H9 (cell line): ENCODE results near the gene DCST2. TPM values are rescaled to one million over a fixed set of nuclear protein-coding genes. Genes with fewer than 3 reads are reported as not detected.

Experiments
- DNase-seq: peaks from one replicate; pipeline ENCODE4 v3.0.0-alpha.2; 2017
- H2AFZ ChIP-seq: one replicate; pipeline ENCODE4 v1.6.1; 2013; ENCODE audit warnings: mild to moderate bottlenecking, low read length, control low read depth, moderate library complexity
- H2AK5ac ChIP-seq: 2 replicates; pipeline ENCODE4 v1.6.1; 2013; ENCODE audit warnings: low read length, control low read depth, mixed read lengths; ENCODE audit not compliant: insufficient read length
- H2BK120ac ChIP-seq: one replicate; pipeline ENCODE4 v1.6.1; 2013; ENCODE audit warnings: low read depth, mild to moderate bottlenecking, low read length, control low read depth, inconsistent platforms; ENCODE audit not compliant: poor library complexity, severe bottlenecking
- H2BK12ac ChIP-seq: 2 replicates; pipeline ENCODE4 v1.6.1; 2013; ENCODE audit warnings: low read length, control low read depth, mixed read lengths, low read depth; ENCODE audit not compliant: insufficient read length
- H2BK15ac ChIP-seq: 2 replicates; pipeline ENCODE4 v1.6.1; 2013; ENCODE audit warnings: low read depth, low read length, control low read depth
- H2BK20ac ChIP-seq: one replicate; pipeline ENCODE4 v1.6.1; 2013; ENCODE audit warnings: low read depth, mild to moderate bottlenecking, low read length, control low read depth, inconsistent platforms; ENCODE audit not compliant: poor library complexity, severe bottlenecking
- H2BK5ac ChIP-seq: 2 replicates; pipeline ENCODE4 v1.6.1; 2013; ENCODE audit warnings: low read length, control low read depth, mixed read lengths; ENCODE audit not compliant: insufficient read length
- H3K14ac ChIP-seq: 2 replicates; pipeline ENCODE4 v1.6.1; 2013; ENCODE audit warnings: low read length, control low read depth; ENCODE audit not compliant: insufficient read depth
- H3K18ac ChIP-seq: 2 replicates; pipeline ENCODE4 v1.6.1; 2013; ENCODE audit warnings: low read depth, mild to moderate bottlenecking, mixed read lengths, low read length, control low read depth; ENCODE audit not compliant: insufficient read length
- H3K23ac ChIP-seq: 2 replicates; pipeline ENCODE4 v1.6.1; 2013; ENCODE audit warnings: low read length, control low read depth, mixed read lengths, low read depth; ENCODE audit not compliant: insufficient read length
- H3K23me2 ChIP-seq: 2 replicates; pipeline ENCODE4 v1.6.1; 2013; ENCODE audit warnings: low read depth, mild to moderate bottlenecking, mixed read lengths, low read length, control low read depth; ENCODE audit not compliant: insufficient read length, poor library complexity, severe bottlenecking
- H3K27ac ChIP-seq: 2 replicates; pipeline ENCODE4 v1.5.1; 2013; ENCODE audit warnings: low read length, control low read depth, mixed read lengths, low read depth; ENCODE audit not compliant: insufficient read length
- H3K27me3 ChIP-seq: 2 replicates; pipeline ENCODE4 v1.6.1; 2013; ENCODE audit warnings: low read length, control low read depth, inconsistent platforms; ENCODE audit not compliant: insufficient read depth
- H3K4ac ChIP-seq: 2 replicates; pipeline ENCODE4 v1.6.1; 2013; ENCODE audit warnings: low read depth, mild to moderate bottlenecking, control low read depth, inconsistent platforms, low read length, moderate library complexity
- H3K4me1 ChIP-seq: 2 replicates; pipeline ENCODE4 v1.6.1; 2013; ENCODE audit warnings: low read length, control low read depth, inconsistent platforms; ENCODE audit not compliant: insufficient read depth
- H3K4me2 ChIP-seq: 2 replicates; pipeline ENCODE4 v1.6.1; 2013; ENCODE audit warnings: low read length, control low read depth, mixed read lengths; ENCODE audit not compliant: insufficient read length, insufficient read depth
- H3K56ac ChIP-seq: 2 replicates; pipeline ENCODE4 v1.6.1; 2013; ENCODE audit warnings: low read depth, mild to moderate bottlenecking, mixed read lengths, low read length, control low read depth; ENCODE audit not compliant: insufficient read length
- H3K79me1 ChIP-seq: 2 replicates; pipeline ENCODE4 v1.6.1; 2013; ENCODE audit warnings: low read depth, mild to moderate bottlenecking, moderate library complexity, low read length, control low read depth, inconsistent platforms; ENCODE audit not compliant: insufficient read depth, poor library complexity, severe bottlenecking
- H3K79me2 ChIP-seq: 2 replicates; pipeline ENCODE4 v1.6.1; 2013; ENCODE audit warnings: low read length, control low read depth, inconsistent platforms; ENCODE audit not compliant: insufficient read depth
- H3K9ac ChIP-seq: 2 replicates; pipeline ENCODE4 v1.6.1; 2013; ENCODE audit warnings: low read length, control low read depth, mixed read lengths; ENCODE audit not compliant: insufficient read length; ENCODE audit errors: extremely low read depth
- H3K9me3 ChIP-seq: one replicate; pipeline ENCODE4 v1.6.1; 2013; ENCODE audit warnings: low read depth, low read length, inconsistent platforms; ENCODE audit not compliant: control insufficient read depth
- H3T11ph ChIP-seq: one replicate; pipeline ENCODE4 v1.6.1; 2013; ENCODE audit warnings: mild to moderate bottlenecking, low read length, control low read depth, inconsistent platforms
- H4K20me1 ChIP-seq: one replicate; pipeline ENCODE4 v1.6.1; 2013; ENCODE audit not compliant: control insufficient read depth, insufficient read length, insufficient read depth
- H4K5ac ChIP-seq: 2 replicates; pipeline ENCODE4 v1.6.1; 2013; ENCODE audit warnings: low read depth, mild to moderate bottlenecking, mixed read lengths, low read length, control low read depth; ENCODE audit not compliant: insufficient read length
- H4K8ac ChIP-seq: replicated peaks from 2 replicates; pipeline ENCODE4 v1.6.1; 2013; ENCODE audit warnings: low read length, control low read depth, mixed read lengths, low read depth; ENCODE audit not compliant: insufficient read length
- H4K91ac ChIP-seq: 2 replicates; pipeline ENCODE4 v1.6.1; 2013; ENCODE audit warnings: low read depth, mild to moderate bottlenecking, moderate library complexity, mixed read lengths, low read length, control low read depth; ENCODE audit not compliant: insufficient read length
- H3K27ac Mint-ChIP-seq, 3 experiments: 2 replicates in 2 of 3; 3 replicates in 1 of 3; pipeline ENCODE4 v1.8.0; 2020 to 2021; ENCODE audit warnings: mixed read lengths in 3 of 3, mild to moderate bottlenecking in 1 of 3, moderate library complexity in 1 of 3
- H3K27me3 Mint-ChIP-seq: 2 replicates; pipeline ENCODE4 v1.8.0; 2021; ENCODE audit warnings: low read depth, mild to moderate bottlenecking, moderate library complexity, mixed read lengths
- H3K36me3 Mint-ChIP-seq, 3 experiments: 2 replicates in 2 of 3; 3 replicates in 1 of 3; pipeline ENCODE4 v1.8.0; 2020 to 2021; ENCODE audit warnings: low read depth in 3 of 3, mixed read lengths in 3 of 3; ENCODE audit not compliant: insufficient read depth in 1 of 3
- H3K4me1 Mint-ChIP-seq, 2 experiments: 2 replicates each; pipeline ENCODE4 v1.8.0; 2020; ENCODE audit warnings: mixed read lengths in 2 of 2
- H3K4me3 Mint-ChIP-seq, 2 experiments: 2 replicates in 1 of 2; 3 replicates in 1 of 2; pipeline ENCODE4 v1.8.0; 2020 to 2021; ENCODE audit warnings: mild to moderate bottlenecking in 2 of 2, mixed read lengths in 2 of 2, moderate library complexity in 1 of 2
- H3K9me3 Mint-ChIP-seq, 2 experiments: 2 replicates in 1 of 2; 3 replicates in 1 of 2; pipeline ENCODE4 v1.8.0; 2020; ENCODE audit warnings: mild to moderate bottlenecking in 2 of 2, mixed read lengths in 2 of 2, moderate library complexity in 1 of 2
- CTCF ChIP-seq: fragments of 200-600 bp; sonication (generic); conservative IDR thresholded peaks from 3 replicates; pipeline ENCODE4 v1.8.0; 2021; ENCODE audit warnings: antibody characterized with exemption, mild to moderate bottlenecking
- WGBS: extraction: QIAGEN DNeasy Blood & Tissue Kit; methylation state at CpG from one replicate; pipeline ENCODE4 v1.1.7; 2013; ENCODE audit warnings: missing lambda C conversion rate, low lambda C conversion rate, mixed read lengths; ENCODE audit not compliant: insufficient read length; ENCODE audit errors: extremely low coverage; 5-methylcytosine and 5-hydroxymethylcytosine counted together
- total RNA-seq: library from RNA; stranded (reverse); gene quantifications from 2 replicates; pipeline ENCODE4 v1.2.1, GENCODE V29; 2021

The DCST2 gene
- total RNA-seq, 1 experiment from 2014 or later, result 0.35 TPM

DNA sequence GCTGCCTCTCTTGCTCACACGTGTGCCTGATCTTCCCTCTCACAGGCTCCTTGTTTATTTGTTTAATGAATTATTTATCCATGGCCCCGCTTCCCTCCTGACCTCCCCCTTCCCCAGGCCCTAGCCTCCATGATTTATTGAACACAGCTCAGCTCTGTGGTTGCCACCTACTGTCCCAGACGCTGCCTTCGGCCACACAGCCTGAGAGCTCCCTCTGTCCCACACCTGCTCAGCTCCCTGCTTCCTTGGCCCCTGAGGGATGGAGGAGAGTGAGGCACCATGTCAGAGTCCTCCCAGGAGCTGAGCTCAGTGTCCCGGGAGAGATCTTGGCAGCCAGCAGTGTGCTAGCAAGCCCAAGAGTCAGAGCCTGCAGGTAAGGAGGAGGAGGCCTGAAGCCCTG lies 42.0 kb upstream of the DCST2 start:
- no peak overlapping the region for H3K56ac ChIP-seq
- H3K23me2 ChIP-seq, result peaks cover 19% of the 10 kb centered on the region
- Mint-ChIP-seq H3K9me3 (peaks cover 0 to 2% of the 10 kb centered on the region in 2 experiments; a peak in 1 of 5 replicates), H3K27ac (no peak overlapping the region), H3K4me3 (no peak overlapping the region), H3K27me3 (peaks cover 81% of the 10 kb centered on the region), H3K4me1 (peaks cover 38 to 55% of the 10 kb centered on the region in 2 experiments), H3K36me3 (no peaks in the 10 kb centered on the region; a peak in 1 of 7 replicates)
- no peak overlapping the region for H2AFZ ChIP-seq
- peaks cover 3% of the 10 kb centered on the region; the same call in 1 of the 2 replicates for H3K4me1 ChIP-seq
- no peaks in the 10 kb centered on the region for H4K20me1 ChIP-seq
- peaks cover 18% of the 10 kb centered on the region for H3K27me3 ChIP-seq
- H3K23ac ChIP-seq, result no peak overlapping the region
- H4K5ac ChIP-seq, result no peak overlapping the region
- H3K27ac ChIP-seq, result no peak overlapping the region
- H3T11ph ChIP-seq, result no peak overlapping the region
- H4K91ac ChIP-seq, result no peak overlapping the region
- H3K79me2 ChIP-seq, result no peaks in the 10 kb centered on the region
- H3K9me3 ChIP-seq, result no peaks in the 10 kb centered on the region
- H2BK120ac ChIP-seq, result no peak overlapping the region
- no peak overlapping the region for H3K14ac ChIP-seq
- H2BK20ac ChIP-seq, result no peak overlapping the region
- no peak for DNase-seq
- H2BK5ac ChIP-seq, result no peak overlapping the region
- no peak overlapping the region for H2AK5ac ChIP-seq
- no CpG with 5 or more reads among the region's 5 CpGs for WGBS
- H3K18ac ChIP-seq, result no peak overlapping the region
- no peak overlapping the region for H2BK15ac ChIP-seq
- no peaks in the 10 kb centered on the region for H3K79me1 ChIP-seq
- H3K4me2 ChIP-seq, result no peak overlapping the region
- no peak overlapping the region for H4K8ac ChIP-seq
- H3K4ac ChIP-seq, result no peak overlapping the region
- no peak for TF ChIP-seq CTCF
- no peak overlapping the region for H2BK12ac ChIP-seq
- H3K9ac ChIP-seq, result no peak overlapping the region
